ENCODE measurements around the gene GOLGA8T.
A peak's percentile ranks its signal among the peaks of the same experiment; 100 is the strongest.
"Not testable (repeated sequence)": the region's sequence is repeated elsewhere in the genome, so short reads cannot be mapped to it uniquely, and the experiment has no call there.

The GOLGA8T gene

GRCh38 chr15:30134751-30135150, at the start of gene GOLGA8T:
Gene GOLGA8T, plus strand, starts transcription at chr15:30135051. Its CDS starts 98 bp downstream, at chr15:30135149.
- DNase-seq = not testable (repeated sequence)

GRCh38 chr15:30097827-30098226, 37.0 kb upstream of the GOLGA8T start:
- DNase-seq = not testable (repeated sequence)

GRCh38 chr15:30102890-30103289, 32.0 kb upstream of the GOLGA8T start:
- DNase-seq = not testable (repeated sequence)

- DNase-seq = not testable (repeated sequence)
Observed at GRCh38 chr15:30103941-30104507, 30.8 kb upstream of the GOLGA8T start.

- DNase-seq = not testable (repeated sequence)
Observed at GRCh38 chr15:30110591-30110990, 24.3 kb upstream of the GOLGA8T start.

GRCh38 chr15:30130066-30130465, 4.8 kb upstream of the GOLGA8T start:
- DNase-seq = peak in 2 of 3 donors; percentile 0 to 17

- not testable (repeated sequence) for DNase-seq
Observed at GRCh38 chr15:30143246-30143645, 8.4 kb downstream of the GOLGA8T start.

- DNase-seq = not testable (repeated sequence)
Observed at GRCh38 chr15:30149891-30150290, 15.0 kb downstream of the GOLGA8T start.

- not testable (repeated sequence) for DNase-seq
Observed at GRCh38 chr15:30162479-30163357, 27.9 kb downstream of the GOLGA8T start.

- not testable (repeated sequence) for DNase-seq
Observed at GRCh38 chr15:30163759-30164158, 28.9 kb downstream of the GOLGA8T start.

- DNase-seq = not testable (repeated sequence)
Observed at GRCh38 chr15:30164257-30164656, 29.4 kb downstream of the GOLGA8T start.

GRCh38 chr15:30167403-30167802, 32.6 kb downstream of the GOLGA8T start:
- not testable (repeated sequence) for DNase-seq

- not testable (repeated sequence) for DNase-seq
Observed at GRCh38 chr15:30167886-30168285, 33.0 kb downstream of the GOLGA8T start.

- DNase-seq = not testable (repeated sequence)
Observed at GRCh38 chr15:30171452-30171851, 36.6 kb downstream of the GOLGA8T start.

GRCh38 chr15:30173041-30173608, 38.3 kb downstream of the GOLGA8T start:
- not testable (repeated sequence) for DNase-seq

- DNase-seq = not testable (repeated sequence)
Observed at GRCh38 chr15:30175291-30175690, 40.4 kb downstream of the GOLGA8T start.

- not testable (repeated sequence) for DNase-seq
Observed at GRCh38 chr15:30176613-30177012, 41.8 kb downstream of the GOLGA8T start.

GRCh38 chr15:30179814-30180213, 45.0 kb downstream of the GOLGA8T start:
- DNase-seq = not testable (repeated sequence)

- DNase-seq = not testable (repeated sequence)
Observed at GRCh38 chr15:30185495-30185894, 50.6 kb downstream of the GOLGA8T start.

GRCh38 chr15:30187429-30187828, 52.6 kb downstream of the GOLGA8T start:
- DNase-seq = not testable (repeated sequence)

GRCh38 chr15:30189754-30190153, 54.9 kb downstream of the GOLGA8T start:
- not testable (repeated sequence) for DNase-seq

- not testable (repeated sequence) for DNase-seq
Observed at GRCh38 chr15:30191143-30191542, 56.3 kb downstream of the GOLGA8T start.

- DNase-seq = not testable (repeated sequence)
Observed at GRCh38 chr15:30191639-30192038, 56.8 kb downstream of the GOLGA8T start.

Measured in suppressor macrophage treated with lipopolysaccharide for 1 hour (primary cell).